HepG2 (cell line): ENCODE measurements around the gene DRAP1. TPM values are rescaled to one million over a fixed set of nuclear protein-coding genes. Genes with fewer than 3 reads are reported as not detected.
A peak's percentile ranks its signal among the peaks of the same experiment; 100 is the strongest.

Source experiments
- FIP1L1 ChIP-seq: fragments of 200-400 bp; formaldehyde crosslinking; IDR thresholded peaks from 2 replicates; pipeline ENCODE4 v1.6.1; 2018; ENCODE audit warnings: low read depth, mild to moderate bottlenecking, low read length, moderate library complexity, borderline replicate concordance; ENCODE audit not compliant: insufficient read depth
- KLF15 ChIP-seq: sonication (generic); formaldehyde crosslinking; IDR thresholded peaks from 2 replicates; pipeline ENCODE4 v1.8.1; 2023; ENCODE audit warnings: borderline replicate concordance, mild to moderate bottlenecking, inconsistent platforms, missing genetic modification reagents, mixed read lengths
- ZBTB49 ChIP-seq: sonication (generic); formaldehyde crosslinking; IDR thresholded peaks from 2 replicates; pipeline ENCODE4 v1.4.0; 2020; ENCODE audit warnings: missing genetic modification reagents, borderline replicate concordance
- polyA plus RNA-seq, 8 experiments: library from polyadenylated mRNA; depleted of rRNA in 3 of 8; stranded (reverse) in 7 of 8; unstranded in 1 of 8; fragments of >200 nt; fragmentation: Illumina TruSeq in 4 of 8; extraction: Trizol in 4 of 8; gene quantifications; 2 replicates each; pipeline versions ENCODE4 v1.2.1 to v1.2.3, GENCODE V29; 2011 to 2016; ENCODE audit warnings: low read depth in 4 of 8, missing spikeins in 1 of 8, mixed read lengths in 1 of 8; ENCODE audit not compliant: insufficient read depth in 1 of 8
- total RNA-seq, 5 experiments: library from RNA; depleted of rRNA; stranded (reverse); fragments of >200 nt; fragmentation: Illumina TruSeq; extraction: Trizol; gene quantifications; 2 replicates each; pipeline ENCODE4 v1.2.3, GENCODE V29; 2016; ENCODE audit warnings: low read depth in 1 of 5
- TF ChIP-seq, protein P1 (sequence below): sonication (generic); formaldehyde crosslinking; IDR thresholded peaks from one replicate; pipeline ENCODE4 v1.5.1; 2020; ENCODE audit warnings: mild to moderate bottlenecking, missing genetic modification reagents; ENCODE audit errors: not compliant biosample characterization
- TF ChIP-seq, protein P2 (sequence below): sonication (generic); formaldehyde crosslinking; IDR thresholded peaks from 2 replicates; pipeline ENCODE4 v1.5.0; 2020; ENCODE audit warnings: mild to moderate bottlenecking, missing genetic modification reagents, borderline replicate concordance

The DRAP1 gene
- total and polyA plus RNA-seq, 2 of the 13 experiments (the other 11 are each of a cell fraction or from before 2014, with no cell fraction given) = 46.8 to 52.3 TPM

DNA sequence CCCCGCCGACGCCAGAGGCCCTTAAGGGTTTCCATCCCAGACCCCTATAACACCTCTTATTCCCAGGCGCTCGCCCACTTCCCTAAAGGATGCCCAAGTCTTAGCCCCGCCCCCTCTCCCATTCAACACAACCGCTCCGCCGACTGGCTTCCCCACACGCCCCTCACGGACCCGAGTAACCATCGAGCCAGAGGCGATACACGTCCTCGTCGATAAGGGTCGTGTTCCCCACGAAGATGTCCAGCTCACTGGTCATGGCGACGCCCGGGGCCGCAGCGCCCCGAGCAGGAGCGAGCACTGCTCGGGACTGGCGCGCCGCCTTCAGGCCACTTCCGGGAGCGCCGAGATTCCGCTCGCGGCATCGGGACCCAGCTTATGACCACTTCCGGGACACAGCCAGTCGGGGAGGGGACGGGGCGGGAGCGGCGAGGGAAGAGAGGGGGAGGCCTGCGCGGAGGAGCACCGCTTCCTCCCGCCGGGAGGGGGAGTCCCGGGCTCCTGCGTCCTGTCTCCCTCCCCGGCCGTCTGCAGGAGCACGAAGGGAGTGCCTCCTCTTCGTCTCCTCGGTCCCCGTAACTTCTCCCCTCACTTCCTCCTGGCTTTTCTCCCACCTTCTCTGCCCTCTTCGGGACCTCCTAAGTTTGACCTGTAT lies 30.9 kb upstream of the DRAP1 start, which contains the start of gene FIBP (continued):
- TF ChIP-seq, protein P1, sequence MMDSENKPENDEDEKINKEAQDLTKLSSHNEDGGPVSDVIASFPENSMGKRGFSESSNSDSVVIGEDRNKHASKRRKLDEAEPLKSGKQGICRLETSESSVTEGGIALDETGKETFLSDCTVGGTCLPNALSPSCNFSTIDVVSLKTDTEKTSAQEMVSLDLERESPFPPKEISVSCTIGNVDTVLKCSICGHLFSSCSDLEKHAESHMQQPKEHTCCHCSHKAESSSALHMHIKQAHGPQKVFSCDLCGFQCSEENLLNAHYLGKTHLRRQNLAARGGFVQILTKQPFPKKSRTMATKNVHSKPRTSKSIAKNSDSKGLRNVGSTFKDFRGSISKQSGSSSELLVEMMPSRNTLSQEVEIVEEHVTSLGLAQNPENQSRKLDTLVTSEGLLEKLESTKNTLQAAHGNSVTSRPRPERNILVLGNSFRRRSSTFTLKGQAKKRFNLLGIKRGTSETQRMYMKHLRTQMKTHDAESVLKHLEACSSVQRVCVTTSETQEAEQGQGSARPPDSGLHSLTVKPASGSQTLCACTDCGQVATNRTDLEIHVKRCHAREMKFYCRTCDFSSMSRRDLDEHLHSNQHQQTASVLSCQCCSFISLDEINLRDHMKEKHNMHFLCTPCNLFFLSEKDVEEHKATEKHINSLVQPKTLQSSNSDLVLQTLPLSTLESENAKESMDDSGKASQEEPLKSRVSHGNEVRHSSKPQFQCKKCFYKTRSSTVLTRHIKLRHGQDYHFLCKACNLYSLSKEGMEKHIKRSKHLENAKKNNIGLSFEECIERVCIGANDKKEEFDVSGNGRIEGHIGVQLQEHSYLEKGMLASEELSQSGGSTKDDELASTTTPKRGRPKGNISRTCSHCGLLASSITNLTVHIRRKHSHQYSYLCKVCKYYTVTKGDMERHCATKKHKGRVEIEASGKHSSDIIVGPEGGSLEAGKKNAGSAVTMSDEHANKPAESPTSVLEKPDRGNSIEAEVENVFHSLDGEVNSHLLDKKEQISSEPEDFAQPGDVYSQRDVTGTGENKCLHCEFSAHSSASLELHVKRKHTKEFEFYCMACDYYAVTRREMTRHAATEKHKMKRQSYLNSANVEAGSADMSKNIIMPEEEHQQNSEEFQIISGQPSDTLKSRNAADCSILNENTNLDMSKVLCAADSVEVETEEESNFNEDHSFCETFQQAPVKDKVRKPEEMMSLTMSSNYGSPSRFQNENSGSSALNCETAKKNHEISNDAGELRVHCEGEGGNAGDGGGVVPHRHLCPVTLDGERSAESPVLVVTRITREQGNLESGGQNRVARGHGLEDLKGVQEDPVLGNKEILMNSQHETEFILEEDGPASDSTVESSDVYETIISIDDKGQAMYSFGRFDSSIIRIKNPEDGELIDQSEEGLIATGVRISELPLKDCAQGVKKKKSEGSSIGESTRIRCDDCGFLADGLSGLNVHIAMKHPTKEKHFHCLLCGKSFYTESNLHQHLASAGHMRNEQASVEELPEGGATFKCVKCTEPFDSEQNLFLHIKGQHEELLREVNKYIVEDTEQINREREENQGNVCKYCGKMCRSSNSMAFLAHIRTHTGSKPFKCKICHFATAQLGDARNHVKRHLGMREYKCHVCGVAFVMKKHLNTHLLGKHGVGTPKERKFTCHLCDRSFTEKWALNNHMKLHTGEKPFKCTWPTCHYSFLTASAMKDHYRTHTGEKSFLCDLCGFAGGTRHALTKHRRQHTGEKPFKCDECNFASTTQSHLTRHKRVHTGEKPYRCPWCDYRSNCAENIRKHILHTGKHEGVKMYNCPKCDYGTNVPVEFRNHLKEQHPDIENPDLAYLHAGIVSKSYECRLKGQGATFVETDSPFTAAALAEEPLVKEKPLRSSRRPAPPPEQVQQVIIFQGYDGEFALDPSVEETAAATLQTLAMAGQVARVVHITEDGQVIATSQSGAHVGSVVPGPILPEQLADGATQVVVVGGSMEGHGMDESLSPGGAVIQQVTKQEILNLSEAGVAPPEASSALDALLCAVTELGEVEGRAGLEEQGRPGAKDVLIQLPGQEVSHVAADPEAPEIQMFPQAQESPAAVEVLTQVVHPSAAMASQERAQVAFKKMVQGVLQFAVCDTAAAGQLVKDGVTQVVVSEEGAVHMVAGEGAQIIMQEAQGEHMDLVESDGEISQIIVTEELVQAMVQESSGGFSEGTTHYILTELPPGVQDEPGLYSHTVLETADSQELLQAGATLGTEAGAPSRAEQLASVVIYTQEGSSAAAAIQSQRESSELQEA (CRISPR knock-in tag) = peak; percentile 67
- TF ChIP-seq ZBTB49 = no peak
- no peak; the same call in 1 of the 2 replicates for TF ChIP-seq KLF15
- TF ChIP-seq, protein P2, sequence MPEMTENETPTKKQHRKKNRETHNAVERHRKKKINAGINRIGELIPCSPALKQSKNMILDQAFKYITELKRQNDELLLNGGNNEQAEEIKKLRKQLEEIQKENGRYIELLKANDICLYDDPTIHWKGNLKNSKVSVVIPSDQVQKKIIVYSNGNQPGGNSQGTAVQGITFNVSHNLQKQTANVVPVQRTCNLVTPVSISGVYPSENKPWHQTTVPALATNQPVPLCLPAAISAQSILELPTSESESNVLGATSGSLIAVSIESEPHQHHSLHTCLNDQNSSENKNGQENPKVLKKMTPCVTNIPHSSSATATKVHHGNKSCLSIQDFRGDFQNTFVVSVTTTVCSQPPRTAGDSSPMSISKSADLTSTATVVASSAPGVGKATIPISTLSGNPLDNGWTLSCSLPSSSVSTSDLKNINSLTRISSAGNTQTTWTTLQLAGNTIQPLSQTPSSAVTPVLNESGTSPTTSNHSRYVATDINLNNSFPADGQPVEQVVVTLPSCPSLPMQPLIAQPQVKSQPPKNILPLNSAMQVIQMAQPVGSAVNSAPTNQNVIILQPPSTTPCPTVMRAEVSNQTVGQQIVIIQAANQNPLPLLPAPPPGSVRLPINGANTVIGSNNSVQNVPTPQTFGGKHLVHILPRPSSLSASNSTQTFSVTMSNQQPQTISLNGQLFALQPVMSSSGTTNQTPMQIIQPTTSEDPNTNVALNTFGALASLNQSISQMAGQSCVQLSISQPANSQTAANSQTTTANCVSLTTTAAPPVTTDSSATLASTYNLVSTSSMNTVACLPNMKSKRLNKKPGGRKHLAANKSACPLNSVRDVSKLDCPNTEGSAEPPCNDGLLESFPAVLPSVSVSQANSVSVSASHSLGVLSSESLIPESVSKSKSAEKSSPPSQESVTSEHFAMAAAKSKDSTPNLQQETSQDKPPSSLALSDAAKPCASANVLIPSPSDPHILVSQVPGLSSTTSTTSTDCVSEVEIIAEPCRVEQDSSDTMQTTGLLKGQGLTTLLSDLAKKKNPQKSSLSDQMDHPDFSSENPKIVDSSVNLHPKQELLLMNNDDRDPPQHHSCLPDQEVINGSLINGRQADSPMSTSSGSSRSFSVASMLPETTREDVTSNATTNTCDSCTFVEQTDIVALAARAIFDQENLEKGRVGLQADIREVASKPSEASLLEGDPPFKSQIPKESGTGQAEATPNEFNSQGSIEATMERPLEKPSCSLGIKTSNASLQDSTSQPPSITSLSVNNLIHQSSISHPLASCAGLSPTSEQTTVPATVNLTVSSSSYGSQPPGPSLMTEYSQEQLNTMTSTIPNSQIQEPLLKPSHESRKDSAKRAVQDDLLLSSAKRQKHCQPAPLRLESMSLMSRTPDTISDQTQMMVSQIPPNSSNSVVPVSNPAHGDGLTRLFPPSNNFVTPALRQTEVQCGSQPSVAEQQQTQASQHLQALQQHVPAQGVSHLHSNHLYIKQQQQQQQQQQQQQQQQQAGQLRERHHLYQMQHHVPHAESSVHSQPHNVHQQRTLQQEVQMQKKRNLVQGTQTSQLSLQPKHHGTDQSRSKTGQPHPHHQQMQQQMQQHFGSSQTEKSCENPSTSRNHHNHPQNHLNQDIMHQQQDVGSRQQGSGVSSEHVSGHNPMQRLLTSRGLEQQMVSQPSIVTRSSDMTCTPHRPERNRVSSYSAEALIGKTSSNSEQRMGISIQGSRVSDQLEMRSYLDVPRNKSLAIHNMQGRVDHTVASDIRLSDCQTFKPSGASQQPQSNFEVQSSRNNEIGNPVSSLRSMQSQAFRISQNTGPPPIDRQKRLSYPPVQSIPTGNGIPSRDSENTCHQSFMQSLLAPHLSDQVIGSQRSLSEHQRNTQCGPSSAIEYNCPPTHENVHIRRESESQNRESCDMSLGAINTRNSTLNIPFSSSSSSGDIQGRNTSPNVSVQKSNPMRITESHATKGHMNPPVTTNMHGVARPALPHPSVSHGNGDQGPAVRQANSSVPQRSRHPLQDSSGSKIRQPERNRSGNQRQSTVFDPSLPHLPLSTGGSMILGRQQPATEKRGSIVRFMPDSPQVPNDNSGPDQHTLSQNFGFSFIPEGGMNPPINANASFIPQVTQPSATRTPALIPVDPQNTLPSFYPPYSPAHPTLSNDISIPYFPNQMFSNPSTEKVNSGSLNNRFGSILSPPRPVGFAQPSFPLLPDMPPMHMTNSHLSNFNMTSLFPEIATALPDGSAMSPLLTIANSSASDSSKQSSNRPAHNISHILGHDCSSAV (CRISPR knock-in tag) = no peak
- no peak for TF ChIP-seq FIP1L1
